Measurements from ENCODE around the gene AP4S1.
"Not testable (repeated sequence)": the region's sequence is repeated elsewhere in the genome, so short reads cannot be mapped to it uniquely, and the experiment has no call there.

The AP4S1 gene

GRCh38 chr14:31090883-31091764, 65.7 kb downstream of the AP4S1 start:
- Mint-ChIP-seq H3K4me3 (no peak overlapping the region), H3K9me3 (no peaks in the 10 kb centered on the region), H3K27me3 (ENCODE audit: low read depth, poor library complexity) (peaks cover 3% of the 10 kb centered on the region), H3K36me3 (ENCODE audit: low read depth) (peaks cover 2% of the 10 kb centered on the region), H3K27ac (no peak overlapping the region), H3K4me1 (peaks cover 12% of the 10 kb centered on the region)
- no peak for TF ChIP-seq CTCF (IDR thresholded peaks at IDR 0.05)
- DNase-seq, result no peak

GRCh38 chr14:31092160-31092708, 66.8 kb downstream of the AP4S1 start:
- no peak for TF ChIP-seq CTCF (IDR thresholded peaks at IDR 0.05)
- Mint-ChIP-seq H3K4me1 (peaks cover 12% of the 10 kb centered on the region), H3K36me3 (ENCODE audit: low read depth) (peaks cover 10% of the 10 kb centered on the region), H3K9me3 (no peaks in the 10 kb centered on the region), H3K4me3 (no peak overlapping the region), H3K27me3 (ENCODE audit: low read depth, poor library complexity) (peaks cover 6% of the 10 kb centered on the region), H3K27ac (no peak overlapping the region)
- DNase-seq, result no peak

DNA sequence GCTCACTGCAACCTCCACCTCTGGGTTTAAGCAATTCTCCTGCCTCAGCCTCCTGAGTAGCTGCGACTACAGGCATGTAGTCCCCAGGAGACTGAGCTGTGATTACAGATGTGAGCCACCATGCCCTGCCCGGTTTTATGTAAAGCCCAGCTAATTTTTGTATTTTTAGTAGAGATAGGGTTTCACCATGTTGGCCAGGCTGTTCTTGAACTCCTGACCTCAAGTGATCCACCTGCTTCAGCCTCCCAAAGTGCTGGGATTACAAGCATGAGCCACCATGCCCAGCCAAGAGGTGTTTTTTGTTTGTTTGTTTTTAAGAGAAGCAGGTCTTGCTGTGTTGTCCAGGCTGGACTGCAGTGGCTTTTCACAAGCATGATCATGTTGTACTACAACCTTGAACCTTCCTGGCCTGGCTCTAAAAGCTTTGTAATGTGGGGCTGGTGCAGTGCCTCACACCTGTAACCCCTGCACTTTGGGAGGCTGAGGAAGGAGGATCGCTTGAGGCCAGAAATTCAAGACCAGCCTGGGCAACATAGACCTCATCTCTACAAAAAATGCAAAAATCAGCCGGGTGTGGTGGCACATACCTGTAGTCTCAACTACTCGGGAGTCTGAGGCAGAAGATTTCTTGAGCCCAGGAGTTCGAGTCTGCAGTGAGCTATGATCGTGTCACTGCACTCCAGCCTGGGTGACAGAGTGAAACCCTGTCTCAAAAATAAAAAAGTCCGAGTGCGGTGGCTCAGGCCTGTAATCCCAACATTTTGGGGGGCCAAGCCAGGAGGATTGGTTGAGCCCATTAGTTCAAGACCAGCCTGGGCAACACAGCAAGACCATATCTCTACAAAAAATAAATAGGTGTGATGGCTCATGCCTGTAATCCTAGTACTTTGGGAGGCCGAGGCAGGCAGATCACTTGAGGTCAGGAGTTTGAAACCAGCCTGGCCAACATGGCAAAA, 68.7 kb downstream of the AP4S1 start:
- Mint-ChIP-seq H3K4me1 (peaks cover 12% of the 10 kb centered on the region), H3K36me3 (ENCODE audit: low read depth) (peaks cover 24% of the 10 kb centered on the region)
- not testable (repeated sequence) for H3K27me3 Mint-ChIP-seq (ENCODE audit: low read depth, poor library complexity); DNase-seq; H3K9me3 Mint-ChIP-seq; H3K27ac Mint-ChIP-seq; H3K4me3 Mint-ChIP-seq

- DNase-seq; H3K27me3 Mint-ChIP-seq (ENCODE audit: low read depth, poor library complexity); H3K27ac Mint-ChIP-seq; H3K4me3 Mint-ChIP-seq; H3K9me3 Mint-ChIP-seq: not testable (repeated sequence)
- Mint-ChIP-seq H3K36me3 (ENCODE audit: low read depth) (peaks cover 38% of the 10 kb centered on the region), H3K4me1 (peaks cover 11% of the 10 kb centered on the region)
These were observed 70.4 kb downstream of the AP4S1 start for GRCh38 chr14:31095817-31096216.

GRCh38 chr14:31096255-31096654, 70.8 kb downstream of the AP4S1 start:
- H3K36me3 Mint-ChIP-seq (ENCODE audit: low read depth), result peaks cover 42% of the 10 kb centered on the region
- no peak for DNase-seq
- peaks cover 7% of the 10 kb centered on the region for H3K4me1 Mint-ChIP-seq
- no peak overlapping the region for H3K4me3 Mint-ChIP-seq
- H3K9me3 Mint-ChIP-seq, result no peaks in the 10 kb centered on the region
- TF ChIP-seq CTCF (IDR thresholded peaks at IDR 0.05), result no peak
- H3K27me3 Mint-ChIP-seq (ENCODE audit: low read depth, poor library complexity), result peaks cover 6% of the 10 kb centered on the region
- H3K27ac Mint-ChIP-seq, result no peak overlapping the region

DNA sequence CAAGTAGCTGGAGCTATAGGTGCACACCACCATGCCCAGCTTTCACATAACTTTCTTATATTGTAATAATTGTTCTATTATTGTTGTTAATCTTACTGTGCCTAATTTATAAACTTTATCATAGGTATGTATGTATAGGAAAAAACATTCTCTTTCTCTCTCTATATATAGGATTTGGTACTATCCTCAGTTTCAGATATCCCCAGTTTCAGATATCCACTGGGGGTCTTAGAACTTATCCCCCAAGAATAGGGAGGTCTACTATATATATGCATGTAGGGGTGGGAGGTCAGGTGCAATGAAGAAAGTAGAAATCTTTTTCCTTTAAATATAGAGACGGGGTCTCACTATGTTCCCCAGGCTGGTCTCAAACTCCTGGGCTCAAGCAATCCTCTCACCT, 71.6 kb downstream of the AP4S1 start:
- TF ChIP-seq CTCF (IDR thresholded peaks at IDR 0.05), result no peak
- H3K4me3 Mint-ChIP-seq, result no peak overlapping the region
- peaks cover 6% of the 10 kb centered on the region for H3K27me3 Mint-ChIP-seq (ENCODE audit: low read depth, poor library complexity)
- H3K4me1 Mint-ChIP-seq, result no peaks in the 10 kb centered on the region
- no peak overlapping the region for H3K27ac Mint-ChIP-seq
- H3K36me3 Mint-ChIP-seq (ENCODE audit: low read depth), result peaks cover 51% of the 10 kb centered on the region
- no peak for DNase-seq
- H3K9me3 Mint-ChIP-seq, result peaks cover 4% of the 10 kb centered on the region
